NCI-H2029 (cell line): Measurements from ENCODE around the gene XIRP2.
"Not testable (repeated sequence)": the region's sequence is repeated elsewhere in the genome, so short reads cannot be mapped to it uniquely, and the experiment has no call there.

ENCODE experiments used
- DNase-seq: peaks from one replicate; lab custom pipeline; 2025; lab: John Stamatoyannopoulos, UW

XIRP2 gene

DNA sequence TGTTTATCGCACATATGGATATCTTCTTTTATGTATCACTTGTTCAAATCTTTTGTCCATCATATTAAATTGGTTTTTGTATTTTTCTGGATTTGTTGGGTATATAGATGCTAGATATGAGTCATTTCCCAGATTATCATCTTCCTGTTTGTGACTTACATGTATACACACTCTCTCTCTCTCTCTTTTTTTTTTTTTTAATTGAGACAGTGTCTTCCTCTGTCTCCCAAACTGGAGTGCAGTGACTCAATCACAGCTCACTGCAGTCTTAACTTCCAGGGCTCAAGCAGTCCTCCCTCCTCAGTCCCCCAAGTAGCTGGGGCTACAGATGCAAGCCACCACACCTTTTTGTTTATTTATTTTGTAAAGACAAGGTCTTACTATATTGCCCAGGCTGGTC, 43.8 kb downstream of the XIRP2 start:
- DNase-seq: no peak

DNA sequence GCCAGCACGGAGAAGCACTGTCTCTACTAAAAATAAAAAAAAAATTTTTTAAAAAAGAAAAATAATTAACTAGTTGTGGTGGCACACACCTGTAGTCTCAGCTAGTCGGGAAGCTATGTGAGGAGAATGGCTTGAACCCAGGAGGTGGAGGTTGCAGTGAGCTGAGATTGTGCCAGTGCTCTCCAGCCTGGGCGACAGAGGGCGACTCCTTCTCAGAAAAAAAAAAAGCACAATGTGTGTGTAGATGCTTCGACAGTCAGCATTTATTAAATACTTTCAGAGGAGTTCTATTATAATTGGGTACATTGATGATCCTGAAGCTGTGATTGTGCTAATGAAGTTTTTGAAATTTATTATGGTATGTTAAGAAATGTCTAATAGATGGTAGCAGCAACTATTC, 46.5 kb downstream of the XIRP2 start:
- DNase-seq: no peak

DNA sequence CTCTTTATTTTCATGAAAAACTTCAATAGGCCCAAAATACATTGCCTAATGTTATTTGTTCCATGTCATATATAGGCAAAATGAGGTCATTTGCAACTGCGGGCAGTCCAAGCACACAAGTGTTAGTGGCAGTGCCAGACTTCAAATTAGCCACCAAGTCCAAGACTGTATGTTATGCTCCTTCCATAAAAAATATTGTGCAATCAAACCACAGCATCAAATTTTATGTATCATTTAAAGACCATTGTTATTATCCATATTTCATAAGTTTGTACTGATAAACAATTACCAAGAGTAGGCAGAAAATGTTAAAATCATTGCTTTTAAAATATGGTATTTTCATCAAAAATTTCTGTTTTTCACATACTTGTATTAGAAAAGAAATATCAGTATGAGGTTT, 54.1 kb downstream of the XIRP2 start:
- no peak for DNase-seq

DNA sequence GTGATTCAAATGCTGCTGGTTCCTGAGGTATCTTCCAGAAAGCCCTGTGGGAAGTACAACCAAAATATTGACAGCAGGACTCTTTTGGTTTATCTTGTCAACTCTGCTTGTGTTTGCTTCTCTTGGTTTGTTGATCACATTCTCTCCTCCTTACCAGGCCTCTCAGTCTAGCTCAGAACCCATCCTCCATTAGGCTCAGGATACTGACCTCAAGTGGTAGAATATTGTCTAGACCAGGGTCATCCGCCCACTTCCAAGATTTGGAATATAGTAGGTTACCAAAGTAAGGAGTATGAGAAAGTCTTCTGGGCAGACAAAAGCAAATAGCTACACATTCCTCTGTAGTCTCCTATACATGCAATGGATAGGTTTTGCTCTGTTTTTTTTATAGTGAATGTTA, 56.6 kb downstream of the XIRP2 start:
- DNase-seq: no peak

DNA sequence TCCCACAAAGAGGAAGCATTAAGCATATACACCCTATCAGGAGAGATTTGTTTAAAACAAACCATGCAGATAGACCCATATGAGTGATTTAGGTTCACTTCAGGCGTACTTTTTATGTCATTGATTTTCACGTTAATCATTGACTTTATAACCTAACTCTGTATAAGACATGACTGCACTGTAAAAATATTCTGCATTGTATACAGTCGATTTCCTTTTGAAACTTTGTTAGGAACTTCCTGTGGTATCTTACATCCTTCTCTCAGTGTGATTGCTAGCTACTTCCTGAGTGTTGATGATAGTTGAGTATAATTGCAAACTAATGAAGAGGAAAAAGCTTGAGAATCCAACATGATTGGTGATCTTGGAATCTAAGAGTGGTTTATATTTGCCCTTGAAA, 69.4 kb downstream of the XIRP2 start:
- no peak for DNase-seq

DNA sequence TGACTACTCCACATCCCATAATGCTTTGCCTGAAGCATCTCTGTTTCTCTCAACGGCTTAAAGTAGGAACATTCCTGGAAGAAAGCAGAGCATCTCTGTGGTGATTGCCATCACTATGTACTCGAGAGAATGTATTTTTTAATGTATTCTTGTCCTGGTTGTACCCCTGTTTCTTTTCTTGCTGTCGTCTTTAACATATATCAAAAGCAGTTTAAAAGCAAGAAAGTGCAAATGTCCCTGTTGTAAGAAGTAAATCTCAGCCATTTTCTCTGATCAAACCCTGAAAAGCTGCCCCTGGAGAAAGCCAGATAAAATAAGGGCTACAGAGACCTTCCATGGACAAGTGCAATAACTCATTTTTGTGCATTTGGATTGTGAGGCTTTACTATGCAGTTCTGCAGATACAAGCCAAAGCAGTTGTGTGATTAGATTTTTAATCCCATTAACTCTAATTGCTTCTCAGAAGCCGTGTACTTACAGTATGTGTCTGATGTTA, 70.8 kb downstream of the XIRP2 start:
- DNase-seq: no peak

DNA sequence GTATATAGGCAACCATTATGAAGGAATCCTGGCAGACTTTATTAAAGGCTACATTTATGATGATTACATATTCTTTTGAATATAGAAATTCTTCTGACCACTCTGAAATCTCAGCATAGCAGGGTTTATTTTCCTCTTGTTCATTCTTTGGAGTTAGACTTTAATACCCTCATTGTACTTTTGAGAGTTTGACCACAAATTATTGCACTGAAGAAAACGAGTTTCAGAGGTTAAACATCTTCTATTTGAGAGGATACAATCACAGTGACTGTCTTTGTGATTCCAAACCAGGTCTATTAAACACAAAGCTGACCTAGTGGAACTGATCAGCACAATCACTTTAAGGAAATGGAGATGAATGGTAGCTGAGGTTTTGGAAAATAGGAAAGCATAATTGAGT, 71.3 kb downstream of the XIRP2 start:
- DNase-seq: no peak

DNA sequence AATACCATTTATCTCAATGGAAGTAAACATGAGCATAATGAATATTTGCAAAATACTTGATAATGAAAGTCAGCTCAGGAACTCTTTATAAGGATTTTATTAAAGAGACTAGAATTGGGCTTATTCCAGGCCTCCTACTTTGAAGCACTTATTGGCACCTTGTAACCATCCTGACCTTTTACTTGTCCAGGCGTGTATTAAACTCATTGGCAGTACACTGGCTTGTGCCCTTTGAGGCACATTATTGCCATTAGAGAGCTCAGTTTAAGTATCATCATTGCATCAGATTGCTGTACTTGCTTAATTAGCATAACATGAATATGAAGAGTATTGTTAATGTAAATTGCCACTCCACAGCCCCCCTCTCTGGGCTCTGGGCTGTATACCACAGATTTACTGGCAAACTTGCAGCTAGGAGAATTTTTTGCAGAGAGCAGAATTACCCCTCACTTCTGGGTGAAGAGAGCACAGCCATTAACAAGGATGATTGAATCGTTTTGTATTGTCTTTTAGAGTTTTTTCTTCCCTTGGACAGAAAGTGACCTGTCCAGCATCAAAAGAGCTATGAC, 72.5 kb downstream of the XIRP2 start:
- no peak for DNase-seq

DNA sequence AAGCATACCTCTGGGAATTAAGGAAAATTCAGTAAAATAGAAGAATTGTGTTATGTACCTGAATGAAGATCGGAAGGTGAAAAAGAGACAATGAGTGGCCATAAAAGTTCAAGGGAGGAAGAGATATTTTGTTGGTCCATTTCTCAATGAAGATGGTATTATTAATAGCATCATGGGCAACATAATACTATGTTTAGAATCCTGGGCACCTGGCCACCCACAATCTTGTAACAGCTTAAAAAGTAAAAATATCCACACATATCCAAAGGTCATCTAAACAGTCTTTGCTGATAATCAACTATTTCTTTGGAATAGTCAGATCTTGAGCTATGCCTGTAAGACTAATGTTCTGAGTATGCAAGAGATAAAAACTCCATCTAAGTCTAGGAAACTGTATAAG, 73.7 kb downstream of the XIRP2 start:
- DNase-seq: no peak

DNA sequence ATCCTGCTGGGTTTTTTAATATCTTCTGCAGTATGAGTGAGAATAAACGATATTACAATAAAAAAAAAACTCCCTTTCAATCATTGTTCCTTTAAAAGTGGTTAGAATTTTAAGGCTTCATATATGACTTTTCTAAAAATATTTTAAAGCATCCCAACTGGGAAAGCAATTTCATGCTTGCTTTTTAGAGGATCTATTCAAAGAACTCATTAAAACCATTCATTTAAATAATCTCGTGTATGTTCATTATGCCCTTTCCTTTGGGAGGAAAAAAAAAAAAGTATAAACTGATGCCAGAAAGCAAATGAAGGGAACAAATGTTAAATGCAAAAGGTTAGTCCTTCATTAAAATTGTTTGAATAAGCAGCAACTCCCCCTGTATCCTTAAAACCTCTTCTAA, 81.2 kb downstream of the XIRP2 start:
- no peak for DNase-seq

DNA sequence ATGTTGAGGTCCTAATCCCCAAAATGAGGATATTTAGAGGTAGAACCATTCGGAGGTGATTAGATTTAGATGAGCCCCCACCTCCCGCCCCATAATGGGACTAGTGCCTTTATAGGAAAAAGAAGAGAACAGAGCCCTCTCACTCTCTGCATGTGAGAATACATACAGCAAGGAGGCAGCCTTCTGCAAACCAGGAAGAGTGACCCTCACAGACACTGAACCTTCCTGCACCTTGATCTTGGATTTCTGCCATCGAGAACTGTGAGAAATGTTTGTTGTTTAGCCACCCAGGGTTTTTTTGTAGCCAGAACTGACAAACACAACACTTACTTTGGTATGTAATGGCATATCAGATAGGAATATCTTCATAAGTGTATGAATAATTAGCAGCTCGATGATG, 83.7 kb downstream of the XIRP2 start:
- DNase-seq: no peak

DNA sequence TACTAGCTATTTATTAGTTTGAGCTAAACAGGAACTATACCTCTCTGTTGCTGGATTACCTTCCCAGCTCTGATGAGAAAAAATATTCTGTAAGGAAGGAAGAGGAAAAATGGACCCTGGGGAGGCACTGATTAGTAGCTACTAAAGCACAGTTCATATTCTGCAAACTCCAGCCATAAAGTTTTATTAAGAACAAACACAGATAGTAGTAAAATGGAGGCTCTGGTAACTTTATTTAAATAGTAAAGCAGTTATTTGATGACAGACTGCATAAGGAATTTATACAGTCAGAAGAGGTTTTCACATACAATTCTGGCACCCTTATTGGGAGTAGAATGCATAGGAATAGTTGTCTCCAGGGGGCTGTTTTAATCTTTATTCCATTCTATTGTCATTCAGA, 84.1 kb downstream of the XIRP2 start:
- no peak for DNase-seq

DNA sequence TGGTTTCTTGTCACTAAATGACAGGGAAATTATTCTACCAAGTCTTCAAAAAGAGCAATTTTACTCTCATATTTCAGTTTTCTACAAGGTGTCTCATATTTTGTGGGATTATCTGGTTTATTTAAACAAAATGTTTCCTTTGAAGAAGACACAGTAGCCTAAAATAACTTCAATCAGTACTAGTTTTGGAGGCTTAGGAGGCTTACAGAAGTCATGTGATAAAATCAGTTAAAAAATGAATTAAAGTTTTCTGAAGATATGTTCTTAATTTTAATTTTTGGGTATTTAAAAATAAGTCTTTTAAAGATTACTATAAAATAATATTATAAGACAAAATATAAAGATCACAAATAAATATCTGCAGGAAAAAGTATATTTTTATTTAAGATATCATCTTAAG, 95.9 kb downstream of the XIRP2 start:
- no peak for DNase-seq

DNA sequence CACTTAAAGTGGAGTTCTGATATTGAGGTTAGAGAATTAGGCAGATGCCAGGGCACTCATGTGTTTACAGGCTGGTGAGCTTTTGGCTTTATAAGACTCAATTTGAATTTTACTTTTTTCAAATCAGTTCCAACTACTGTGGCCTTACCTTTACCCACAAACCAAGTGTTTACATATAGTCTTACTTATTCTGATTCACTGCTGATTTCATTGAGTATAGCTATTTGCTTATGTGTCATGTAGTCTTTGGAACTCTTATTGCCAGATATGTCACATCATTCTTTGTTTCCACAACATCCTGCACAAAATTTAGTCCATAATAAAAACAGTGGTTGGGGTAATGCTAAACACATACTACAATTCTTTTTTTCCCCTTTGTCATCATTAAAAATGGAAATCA, 96.5 kb downstream of the XIRP2 start:
- no peak for DNase-seq

DNA sequence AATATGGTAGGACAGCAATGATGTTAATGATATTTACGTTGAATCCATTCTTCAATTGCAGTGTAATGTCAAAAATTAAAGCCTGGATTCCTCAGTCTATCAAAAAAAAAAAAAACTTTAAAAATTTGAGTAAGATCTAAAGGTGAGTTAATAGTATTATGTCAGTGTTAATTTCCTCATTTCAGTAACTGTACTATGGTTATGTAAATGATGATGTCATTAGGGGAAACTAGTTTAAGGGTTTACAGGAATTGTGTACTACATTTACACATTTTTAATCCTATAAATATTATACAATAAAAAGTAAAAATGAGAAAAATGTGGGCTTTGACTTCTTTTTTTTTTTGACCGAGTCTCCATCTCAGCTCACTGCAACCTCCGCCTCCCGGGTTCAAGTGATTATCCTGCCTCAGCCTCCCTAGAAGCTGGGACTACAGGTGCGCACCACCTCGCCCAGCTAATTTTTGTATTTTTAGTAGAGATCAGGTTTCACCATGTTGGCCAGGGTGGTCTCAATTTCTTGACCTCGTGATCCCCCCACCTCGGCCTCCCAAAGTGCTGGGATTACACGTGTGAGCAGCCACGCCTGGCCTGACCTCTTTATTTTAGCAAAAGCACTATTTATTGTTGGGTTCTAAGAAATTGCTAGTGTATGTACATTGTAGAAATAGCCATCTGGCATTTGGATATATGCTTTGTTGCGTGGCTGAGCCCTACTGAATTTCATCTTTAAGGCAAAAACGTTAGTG, 106.5 kb downstream of the XIRP2 start:
- no peak for DNase-seq

DNA sequence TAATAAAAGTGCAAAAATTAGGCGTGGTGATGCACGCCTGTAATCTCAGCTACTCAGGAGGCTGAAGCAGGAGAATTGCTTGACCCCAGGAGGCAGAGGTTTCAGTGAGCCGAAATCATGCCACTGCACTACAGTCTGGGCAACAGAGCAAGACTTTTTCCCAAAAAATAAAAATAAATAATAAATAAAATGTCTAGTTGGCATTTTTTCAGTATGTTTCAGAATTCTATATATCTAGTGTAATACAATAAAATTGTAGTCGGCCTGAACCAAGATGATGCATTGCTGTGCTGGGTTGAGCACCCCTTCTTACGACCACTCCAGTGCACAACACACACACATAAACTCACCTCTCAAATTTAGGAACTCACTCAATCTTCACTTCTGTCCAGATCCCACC, 108.2 kb downstream of the XIRP2 start:
- DNase-seq: no peak

DNA sequence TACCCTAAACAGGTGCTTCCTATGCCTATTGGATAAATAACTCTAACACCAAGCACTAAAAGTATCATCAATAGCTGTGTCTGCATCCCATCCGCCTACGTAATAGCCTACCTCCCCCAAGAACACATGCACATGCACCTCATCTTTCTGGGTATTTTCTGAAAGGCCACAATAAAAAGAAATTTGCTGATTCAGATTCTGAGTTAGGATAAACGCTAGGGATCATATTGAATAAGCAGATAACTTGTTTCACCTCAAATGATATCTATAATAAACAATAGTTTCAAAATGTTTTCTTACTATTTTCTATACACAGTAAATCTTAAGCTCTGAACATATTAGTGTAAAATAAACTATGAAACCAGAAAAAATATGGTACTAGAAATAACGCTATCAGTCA, 112.9 kb downstream of the XIRP2 start:
- no peak for DNase-seq

DNA sequence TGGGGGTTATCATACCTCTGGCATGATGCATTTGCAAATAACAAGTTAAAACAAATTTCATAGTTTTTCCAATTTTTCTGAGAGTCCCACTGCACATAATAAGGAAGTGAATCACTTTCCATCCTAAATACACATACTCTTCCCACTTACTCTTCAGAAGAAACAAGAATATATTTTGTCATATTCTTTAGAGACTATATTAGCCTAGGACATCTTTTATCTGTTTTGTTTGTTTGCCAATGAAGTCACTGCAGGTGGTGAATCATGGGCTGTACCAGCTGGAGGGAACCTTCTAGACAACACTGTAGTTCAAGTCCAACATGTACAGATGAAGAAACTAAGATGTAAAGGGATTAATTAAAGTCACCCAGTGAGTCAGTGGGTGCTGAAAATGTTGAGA, 116.8 kb downstream of the XIRP2 start:
- DNase-seq: no peak

DNA sequence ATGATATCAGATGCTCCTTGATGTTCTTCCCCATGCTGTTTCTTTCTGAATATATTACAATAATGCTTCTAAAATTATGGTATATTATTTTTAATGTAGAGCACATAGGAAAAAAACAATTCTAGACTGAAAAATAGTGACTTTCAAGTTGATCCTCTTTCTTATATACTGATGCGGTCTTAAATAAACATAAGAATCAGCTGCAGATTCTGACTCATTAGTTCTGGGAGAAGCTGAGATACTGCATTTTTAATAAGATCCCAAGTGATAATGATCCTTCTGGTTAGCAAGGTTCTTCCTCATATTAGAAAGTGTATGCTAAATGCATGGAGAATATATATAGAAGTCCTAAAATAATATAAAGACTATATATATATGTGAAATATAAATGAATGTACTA, 124.9 kb downstream of the XIRP2 start:
- no peak for DNase-seq

DNA sequence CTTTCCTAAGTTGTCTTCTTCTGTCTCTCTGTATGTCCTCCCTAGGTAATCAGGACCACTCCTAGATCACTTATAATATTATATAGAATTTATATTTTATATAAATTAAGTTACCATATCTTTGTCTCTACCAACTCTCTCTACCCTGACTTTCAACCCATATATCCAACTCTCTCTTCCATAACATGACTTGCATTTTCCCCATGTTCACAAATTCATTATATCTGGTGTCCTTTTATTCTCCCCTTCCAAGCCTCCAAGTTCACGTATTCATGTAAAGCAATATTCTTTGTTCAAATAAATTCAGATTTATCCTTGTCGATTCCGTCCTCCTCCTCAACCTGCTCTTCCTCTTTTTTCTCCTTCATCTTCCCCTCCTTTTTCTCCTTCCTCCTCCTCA, 127.5 kb downstream of the XIRP2 start:
- no peak for DNase-seq

DNA sequence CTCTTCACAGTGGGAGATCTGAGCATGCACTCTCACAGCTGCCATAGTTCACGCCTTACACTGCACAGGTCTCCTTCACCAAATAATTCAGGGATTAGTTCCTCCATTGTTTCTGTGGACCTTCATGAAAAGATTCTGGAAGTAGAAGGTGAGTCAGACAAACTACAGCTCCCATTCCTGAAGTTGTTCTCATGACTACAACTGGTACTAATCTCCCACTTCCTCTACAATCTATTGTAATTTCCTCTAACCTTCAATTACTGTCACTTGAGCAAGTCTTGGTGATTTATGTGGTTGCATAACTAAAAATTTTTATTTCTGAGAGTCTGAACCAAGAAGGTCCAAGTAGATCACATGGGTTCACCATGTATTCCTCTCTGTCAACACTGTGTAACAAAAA, 128.7 kb downstream of the XIRP2 start:
- no peak for DNase-seq

DNA sequence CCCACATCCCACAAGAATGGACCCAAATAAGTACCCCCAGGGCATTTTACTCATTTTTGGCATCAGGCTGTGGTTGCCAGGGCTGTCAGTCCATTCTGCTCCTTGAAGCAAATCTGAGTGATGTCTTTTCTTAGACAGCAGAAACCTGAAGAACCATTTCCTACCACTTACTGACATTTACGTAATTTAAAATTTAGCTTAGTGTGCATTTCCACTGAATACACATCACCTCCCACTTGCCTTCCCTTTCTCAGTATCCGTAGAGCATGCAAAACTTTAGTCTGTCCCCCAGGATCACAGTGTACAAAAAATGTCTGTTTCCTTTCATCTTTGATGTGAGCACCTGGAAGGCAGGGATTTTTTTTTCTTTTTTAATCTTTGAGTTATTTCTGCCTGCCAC, 130.3 kb downstream of the XIRP2 start:
- DNase-seq: no peak

DNA sequence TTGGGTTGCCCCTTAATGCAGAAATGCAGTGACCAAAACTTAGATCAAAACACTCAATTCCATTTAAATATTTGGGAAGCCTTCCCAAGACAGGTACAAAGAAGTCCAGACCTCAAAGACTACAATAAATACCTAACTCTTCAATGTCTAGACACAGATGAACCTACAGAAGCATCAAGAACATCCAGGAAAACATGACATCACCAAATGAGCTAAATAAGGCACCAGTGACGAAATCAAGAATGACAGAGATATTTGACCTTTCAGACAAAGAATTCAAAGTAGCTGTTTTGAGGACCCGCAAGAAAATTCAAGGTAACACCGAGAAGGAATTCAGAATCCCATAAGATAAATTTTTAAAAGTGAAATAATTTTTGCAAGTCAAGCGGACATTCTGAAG, 140.2 kb downstream of the XIRP2 start:
- DNase-seq: no peak

DNA sequence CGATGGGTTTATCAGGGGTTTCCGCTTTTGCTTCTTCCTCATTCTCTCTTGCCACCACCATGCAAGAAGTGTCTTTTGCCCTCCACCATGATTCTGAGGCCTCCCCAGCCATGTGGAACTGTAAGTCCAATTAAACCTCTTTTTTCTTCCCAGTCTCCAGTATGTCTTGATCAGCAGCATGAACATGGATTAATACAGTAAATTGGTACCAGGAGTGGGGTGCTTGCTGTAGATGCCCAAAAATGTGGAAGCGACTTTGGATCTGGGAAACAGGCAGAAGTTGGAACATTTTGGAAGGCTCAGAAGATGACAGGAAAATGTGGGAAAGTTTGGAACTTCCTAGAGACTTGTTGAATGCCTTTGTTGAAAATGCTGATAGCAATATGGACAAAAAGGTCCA, 146.7 kb downstream of the XIRP2 start:
- DNase-seq: not testable (repeated sequence)
